GM21447 (cell line): ENCODE measurements around the gene GALK2.
"Not testable (repeated sequence)": the region's sequence is repeated elsewhere in the genome, so short reads cannot be mapped to it uniquely, and the experiment has no call there.

ENCODE experiments used
- ATAC-seq: cut with Tn5 transposase; IDR thresholded peaks from one replicate; pipeline ENCODE4 v1.9.1; 2021; ENCODE audit not compliant: unreplicated experiment

The GALK2 gene

GRCh38 chr15:49328941-49329340 is 158.9 kb downstream of the GALK2 start:
- ATAC-seq: no peak

DNA sequence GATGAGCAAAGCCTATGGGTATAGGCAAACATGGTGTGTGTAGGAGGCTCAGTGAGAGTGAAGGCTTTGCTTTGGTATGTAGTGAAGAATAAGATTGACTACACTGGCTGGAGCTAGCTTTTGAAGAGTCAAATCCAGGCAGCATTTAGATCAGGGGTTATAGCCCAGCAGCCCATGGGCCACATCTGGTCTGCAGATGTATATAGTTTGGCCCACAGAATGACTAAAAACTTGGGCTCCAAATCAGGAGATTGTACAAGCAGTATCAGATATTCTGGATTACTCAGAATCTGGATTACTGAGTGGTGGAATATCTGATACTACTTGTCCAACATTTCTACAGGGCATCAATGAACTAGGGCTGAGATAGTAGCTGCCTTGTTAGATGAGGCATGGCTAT is 160.1 kb downstream of the GALK2 start:
- no peak for ATAC-seq

- no peak for ATAC-seq
Measured at GRCh38 chr15:49331442-49331841, 161.4 kb downstream of the GALK2 start.

DNA sequence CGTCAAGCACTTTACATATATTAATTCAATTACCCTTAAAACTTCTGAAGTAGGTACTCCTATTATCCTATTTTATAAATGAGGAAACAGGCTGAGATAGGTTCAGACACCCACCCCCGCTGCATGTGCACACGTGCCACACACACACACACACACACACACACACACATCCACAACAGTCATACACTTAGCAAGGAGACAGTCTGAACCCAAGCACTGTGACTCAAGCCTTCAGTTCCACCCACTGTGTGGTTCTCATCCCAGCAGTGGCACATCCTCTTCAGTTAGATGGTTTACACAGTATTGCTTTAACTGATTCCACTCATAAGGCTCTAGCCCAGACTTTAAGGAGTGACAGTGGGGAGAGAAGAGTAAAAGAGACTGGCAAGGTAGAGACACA is 161.9 kb downstream of the GALK2 start:
- ATAC-seq: no peak

DNA sequence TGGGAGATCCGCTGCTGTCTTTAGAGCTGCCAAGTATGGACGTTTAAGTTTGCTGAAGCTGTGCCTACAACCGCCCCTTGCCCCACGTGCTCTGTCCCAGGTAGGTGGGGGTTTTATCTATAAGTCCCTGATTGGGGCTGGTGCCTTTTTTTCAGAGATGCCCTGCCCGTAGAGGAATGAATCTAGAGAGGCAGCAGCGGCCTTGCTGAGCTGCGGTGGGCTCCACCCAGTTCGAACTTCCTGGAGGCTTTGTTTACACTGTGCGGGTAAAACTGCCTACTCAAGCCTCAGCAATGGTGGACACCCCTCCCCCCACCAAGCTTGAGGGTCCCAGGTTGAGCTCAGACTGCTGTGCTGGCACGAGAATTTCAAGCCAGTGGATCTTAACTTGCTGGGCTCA is 169.6 kb downstream of the GALK2 start:
- no peak for ATAC-seq

GRCh38 chr15:49343546-49343945 is 173.5 kb downstream of the GALK2 start:
- ATAC-seq: no peak

- not testable (repeated sequence) for ATAC-seq
Measured at GRCh38 chr15:49354439-49354838, 184.4 kb downstream of the GALK2 start.

DNA sequence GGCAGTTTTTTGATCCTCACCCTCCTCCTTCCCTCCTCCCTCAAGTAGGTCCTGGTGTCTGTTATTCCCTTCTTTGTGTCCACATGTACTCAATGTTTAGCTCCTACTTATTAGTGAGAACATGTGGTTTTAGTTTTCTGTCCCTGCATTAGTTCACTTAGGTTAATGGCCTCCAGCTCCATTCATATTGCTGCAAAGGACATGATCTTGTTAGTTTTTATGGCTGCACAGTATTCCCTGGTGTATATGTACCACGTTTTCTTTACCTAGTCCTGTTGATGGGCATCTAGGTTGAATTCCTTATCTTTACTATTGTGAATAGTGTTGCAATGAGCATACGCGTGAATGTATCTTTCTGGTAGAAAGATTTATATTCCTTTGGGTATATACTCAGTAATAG is 191.3 kb downstream of the GALK2 start:
- no peak for ATAC-seq

GRCh38 chr15:49366496-49366895 is 196.4 kb downstream of the GALK2 start:
- ATAC-seq: no peak

GRCh38 chr15:49370782-49371181 is 200.7 kb downstream of the GALK2 start:
- ATAC-seq: no peak

- no peak for ATAC-seq
Measured at GRCh38 chr15:49372366-49372765, 202.3 kb downstream of the GALK2 start.

DNA sequence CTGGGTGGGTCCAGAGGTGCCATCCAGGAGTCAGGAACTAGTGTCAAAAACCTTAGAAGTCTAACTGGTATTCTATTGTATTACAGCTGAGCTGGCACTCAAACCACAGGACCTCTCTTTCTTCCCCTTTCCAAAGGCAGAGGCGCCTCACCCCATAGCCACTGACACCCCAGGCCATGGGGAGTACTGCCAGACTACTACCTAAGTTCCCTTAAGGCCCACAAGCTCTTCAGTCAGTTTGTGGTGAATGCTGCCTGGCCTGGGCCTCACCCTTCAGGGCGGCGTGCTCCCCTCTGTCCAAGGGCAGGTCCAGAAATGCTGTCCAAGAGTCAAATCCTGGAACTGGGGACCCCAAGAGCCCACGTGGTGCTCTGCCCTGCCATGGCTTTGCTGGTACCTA is 209.9 kb downstream of the GALK2 start:
- no peak for ATAC-seq

DNA sequence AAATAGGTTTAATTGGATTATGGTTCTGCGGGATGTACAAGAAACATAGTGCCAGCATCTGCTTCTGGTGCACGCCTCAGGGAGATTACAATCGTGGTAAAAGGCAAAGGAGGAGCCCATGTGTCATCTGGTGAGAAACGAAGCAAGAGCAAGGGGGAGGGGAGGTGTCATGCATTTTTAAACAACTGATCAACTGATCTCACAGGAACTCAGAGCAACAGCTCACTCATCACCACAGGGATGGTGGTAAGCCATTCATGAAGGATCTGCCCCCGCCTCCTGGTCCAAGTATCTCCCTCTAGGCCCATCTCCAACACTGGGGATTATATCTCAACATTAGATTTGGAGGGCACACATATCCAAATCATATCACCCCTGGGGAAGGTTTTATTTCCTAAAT is 210.9 kb downstream of the GALK2 start:
- ATAC-seq: no peak
